CD4-positive, alpha-beta T cell treated with Interleukin-1 beta for 1 hour (primary cell): Measurements from ENCODE around the gene STX4.

Experiments used
- DNase-seq, 2 donors: peaks; one replicate each; pipeline ENCODE4 v3.0.0-alpha.2; 2020 to 2022

Gene STX4

GRCh38 chr16:31022544-31023251 is 10.7 kb upstream of the STX4 start:
- DNase-seq, result no peak

GRCh38 chr16:31023252-31023602 is 10.1 kb upstream of the STX4 start:
- DNase-seq, result no peak

- no peak for DNase-seq
Observed at GRCh38 chr16:31023627-31024226, 9.6 kb upstream of the STX4 start.

- no peak for DNase-seq
Observed at GRCh38 chr16:31025339-31025738, 8.0 kb upstream of the STX4 start.

- DNase-seq, result no peak
Observed at GRCh38 chr16:31029272-31029671, 4.1 kb upstream of the STX4 start.

DNA sequence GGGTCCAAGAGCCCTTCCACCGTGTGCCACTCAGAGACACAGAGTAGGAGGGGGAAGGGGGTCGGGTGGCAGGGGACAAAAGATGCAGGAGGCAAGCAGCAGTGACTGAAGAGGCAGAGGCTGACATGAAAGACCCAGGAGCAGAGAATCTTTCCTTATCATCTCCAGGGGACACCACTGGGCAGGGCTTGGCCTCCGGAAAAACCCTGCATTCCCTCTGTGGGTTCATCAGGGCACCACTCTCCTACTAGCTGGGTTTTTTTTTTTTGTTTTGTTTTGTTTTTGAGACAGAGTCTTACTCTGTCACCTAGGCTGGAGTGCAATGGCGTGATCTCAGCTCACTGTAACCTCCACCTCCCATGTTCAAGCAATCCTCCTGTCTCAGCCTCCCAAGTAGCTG is 2.1 kb upstream of the STX4 start:
- DNase-seq, result no peak

- DNase-seq, result peak; percentile 85 to 88
Observed at GRCh38 chr16:31033709-31034492, 543 bp downstream of the STX4 start.

GRCh38 chr16:31036691-31037090 is 3.3 kb downstream of the STX4 start:
- no peak for DNase-seq

GRCh38 chr16:31038993-31039392 is 5.6 kb downstream of the STX4 start:
- DNase-seq, result no peak

DNA sequence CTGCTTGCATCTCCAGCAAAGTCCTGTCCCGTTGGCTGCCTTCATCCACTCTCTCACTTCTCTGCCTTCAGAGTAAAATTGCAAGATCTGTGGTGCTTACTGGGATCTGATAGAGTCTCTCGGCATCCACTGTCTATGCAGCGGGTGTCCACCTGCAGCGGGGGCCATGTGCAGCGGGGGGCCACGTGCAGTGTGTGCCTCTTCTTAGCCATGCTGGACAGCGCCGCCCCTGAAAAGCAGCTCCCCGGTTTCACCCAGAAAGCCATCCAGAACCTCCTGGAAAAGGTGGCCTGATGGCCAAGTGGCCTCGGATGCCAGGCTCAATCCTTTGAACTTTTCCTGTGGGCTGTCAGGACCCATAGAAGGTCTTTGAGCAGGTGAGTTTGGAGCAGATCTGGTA is 9.5 kb downstream of the STX4 start:
- DNase-seq, result no peak

DNA sequence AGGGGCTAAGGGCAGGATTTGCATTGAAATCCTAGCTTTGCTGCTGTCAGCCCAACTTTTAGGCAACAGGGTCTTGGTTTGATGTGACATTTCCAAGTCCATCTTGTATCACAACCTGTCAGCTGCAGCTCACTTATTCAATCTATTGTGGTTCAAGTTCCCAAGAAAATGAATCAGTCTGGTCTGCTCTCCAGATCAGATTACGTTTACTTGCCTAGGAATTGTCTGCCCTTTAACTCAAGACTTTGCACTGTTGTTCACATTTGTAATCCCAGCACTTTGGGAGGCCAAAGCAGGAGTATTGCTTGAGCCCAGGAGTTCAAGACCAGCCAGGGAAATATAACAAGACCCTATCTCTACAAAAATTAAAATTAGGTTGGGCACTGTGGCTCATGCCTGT is 10.0 kb downstream of the STX4 start:
- DNase-seq, result no peak

GRCh38 chr16:31043898-31044481 is 10.6 kb downstream of the STX4 start:
- no peak for DNase-seq

DNA sequence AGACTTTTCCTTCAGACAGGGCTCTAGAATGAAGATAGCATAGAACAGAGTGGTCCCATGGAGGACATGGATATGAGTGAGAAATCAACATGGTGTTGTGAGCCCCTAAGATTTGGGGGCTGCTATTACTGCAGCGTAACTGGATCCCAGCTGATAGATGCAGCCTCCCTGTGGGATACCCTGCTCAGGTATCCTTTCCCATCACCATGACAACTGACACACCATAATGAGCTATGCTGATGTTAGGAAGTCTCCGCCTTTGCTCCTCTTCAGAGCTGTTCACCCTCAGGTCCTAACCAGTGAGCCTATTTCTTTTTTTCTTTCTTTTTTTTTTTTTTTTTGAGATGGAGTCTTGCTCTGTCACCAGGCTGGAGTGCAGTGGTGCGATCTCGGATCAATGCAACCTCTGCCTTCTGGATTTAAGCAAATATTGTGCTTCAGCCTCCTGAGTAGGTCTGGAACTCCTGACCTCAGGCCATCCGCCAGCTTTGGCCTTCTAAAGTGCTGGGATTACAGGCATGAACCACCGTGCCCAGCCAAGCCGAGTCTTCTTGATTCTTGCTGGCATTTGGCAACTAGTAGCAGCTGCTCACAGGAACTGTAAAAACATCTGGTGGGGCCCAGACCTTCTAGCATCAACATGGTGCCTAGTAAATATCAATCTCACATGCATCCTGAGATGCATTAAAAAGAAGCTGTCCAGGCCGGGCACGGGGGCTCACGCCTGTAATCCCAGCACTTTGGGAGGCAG is 17.1 kb downstream of the STX4 start:
- DNase-seq, result no peak

DNA sequence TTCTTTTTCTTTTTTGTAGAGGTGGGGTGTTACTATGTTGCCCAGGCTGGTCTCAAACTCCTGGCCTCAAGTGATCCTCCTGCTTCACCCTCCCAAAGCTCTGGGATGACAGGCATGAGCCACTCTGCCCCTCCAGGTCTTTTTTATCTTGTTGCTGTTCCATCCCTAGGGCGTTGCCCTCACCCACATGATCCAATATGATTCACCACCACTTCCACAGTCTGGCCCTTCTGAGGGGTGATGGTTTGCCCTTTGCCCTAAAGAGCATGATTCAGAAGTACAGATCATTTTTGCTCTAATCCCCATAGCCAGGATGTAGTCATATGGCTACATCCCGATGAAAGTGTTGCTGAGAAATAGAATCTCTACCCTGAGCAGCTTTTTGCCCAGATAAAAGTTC is 18.8 kb downstream of the STX4 start:
- peak in 1 of 2 donors; percentile 40 for DNase-seq

DNA sequence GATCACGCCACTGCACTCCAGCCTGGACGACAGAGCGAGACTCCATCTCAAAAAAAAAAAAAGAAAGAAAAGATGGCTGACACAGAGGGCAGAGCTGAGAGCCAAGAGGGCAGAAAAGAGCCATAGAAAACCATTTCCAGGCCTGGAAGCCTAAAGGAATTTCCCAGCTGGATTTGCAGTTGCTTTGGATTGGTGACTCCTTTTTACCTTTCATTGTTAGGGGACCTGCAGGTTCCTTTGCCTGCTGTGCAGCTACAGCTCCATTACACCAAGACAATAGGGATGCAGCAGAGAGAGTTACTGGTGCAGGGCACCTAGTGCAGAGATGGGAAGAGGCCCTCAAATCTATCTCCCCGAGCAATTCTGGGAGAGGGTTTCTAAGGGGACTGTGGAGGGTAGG is 22.3 kb downstream of the STX4 start:
- no peak for DNase-seq

DNA sequence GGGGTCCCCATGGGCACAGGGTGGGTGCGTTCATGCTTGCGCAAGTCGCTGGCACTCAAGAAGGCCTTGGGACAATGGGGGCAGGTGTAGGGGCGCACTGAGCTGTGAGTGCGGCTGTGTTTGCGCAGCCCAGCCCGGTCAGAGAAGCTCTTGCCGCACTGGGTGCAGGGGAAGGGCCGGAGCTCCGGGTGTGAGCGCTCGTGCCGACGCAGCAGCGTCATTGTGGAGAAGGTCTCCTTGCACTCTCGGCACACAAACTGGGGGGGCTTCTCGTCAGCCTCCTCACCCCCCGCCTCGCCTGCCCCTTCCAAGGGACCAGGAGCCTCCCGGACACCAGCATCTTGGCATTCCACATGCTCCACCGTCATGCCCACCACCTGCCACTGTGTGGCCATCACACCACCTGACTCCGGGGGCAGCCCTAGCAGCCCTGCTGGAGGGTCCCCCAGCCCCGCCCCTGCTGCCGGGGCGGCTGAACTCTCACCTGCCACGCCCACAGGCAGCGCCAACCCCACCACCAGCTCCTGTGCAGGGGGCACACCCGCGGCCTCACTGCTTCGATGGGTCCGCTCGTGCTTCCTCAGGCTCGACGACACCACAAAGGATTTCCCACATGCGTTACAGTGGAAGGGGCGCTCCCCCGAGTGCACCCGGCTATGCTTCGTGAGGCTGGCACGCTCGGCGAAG is 27.9 kb downstream of the STX4 start:
- DNase-seq, result no peak

DNA sequence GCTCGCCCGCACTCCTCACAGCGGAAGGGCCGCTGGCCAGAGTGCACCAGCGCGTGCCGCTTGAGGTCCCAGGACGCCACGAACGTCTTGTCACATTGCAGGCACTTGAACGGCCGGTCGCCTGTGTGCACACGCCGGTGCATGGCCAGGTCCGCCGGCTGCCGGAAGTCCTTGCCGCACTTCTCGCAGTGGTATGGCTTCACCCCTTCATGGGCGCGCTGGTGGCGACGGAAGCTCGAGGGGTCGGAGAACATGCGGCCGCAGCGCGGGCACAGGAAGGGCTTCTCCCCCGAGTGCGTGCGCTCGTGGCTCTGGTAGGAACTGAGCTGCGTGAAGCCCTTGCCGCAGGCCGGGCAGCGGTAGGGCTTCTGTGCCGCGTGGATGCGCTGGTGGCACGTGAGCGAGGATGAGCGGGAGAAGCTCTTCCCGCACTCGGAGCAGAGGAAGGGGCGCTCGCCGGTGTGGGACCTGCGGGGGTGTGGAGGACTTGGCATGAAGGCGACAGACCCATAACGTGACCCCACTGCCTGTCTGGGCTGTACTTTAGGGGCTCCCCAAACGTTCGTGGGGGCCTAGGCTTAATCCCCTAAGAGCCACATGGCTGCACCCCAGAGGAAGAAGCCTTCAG is 28.6 kb downstream of the STX4 start:
- no peak for DNase-seq

GRCh38 chr16:31063495-31063842 is 30.1 kb downstream of the STX4 start:
- peak in 1 of 2 donors; percentile 10 for DNase-seq

- DNase-seq, result peak; percentile 23 to 33
Observed at GRCh38 chr16:31063843-31064611, 30.7 kb downstream of the STX4 start.

- no peak for DNase-seq
Observed at GRCh38 chr16:31064882-31065461, 31.6 kb downstream of the STX4 start.

DNA sequence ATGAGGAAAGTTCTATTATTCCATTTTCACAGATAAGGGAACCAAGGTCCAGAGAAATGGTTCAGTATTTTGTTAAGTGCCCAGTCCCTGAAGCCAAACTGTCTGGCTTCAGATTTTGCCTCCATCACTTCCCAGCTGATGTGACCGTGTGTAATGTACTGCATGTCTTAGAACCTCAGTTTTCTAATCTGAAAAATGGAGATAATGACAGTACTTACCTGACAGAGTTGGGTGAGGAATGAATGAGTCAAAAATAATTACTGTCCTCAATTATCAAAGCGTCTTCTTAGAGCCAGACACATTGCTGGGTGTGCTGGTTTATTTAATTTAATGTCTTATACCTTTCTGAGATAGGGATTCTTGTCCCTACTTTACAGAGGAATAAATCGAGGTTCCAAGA is 34.0 kb downstream of the STX4 start:
- no peak for DNase-seq
